HepG2 (cell line): ENCODE results near the gene PIGO. TPM values are rescaled to one million over a fixed set of nuclear protein-coding genes. Genes with fewer than 3 reads are reported as not detected.
A peak's percentile ranks its signal among the peaks of the same experiment; 100 is the strongest.

Experiments
- CTCF ChIP-seq: sonication (generic); formaldehyde crosslinking; IDR thresholded peaks from 2 replicates; pipeline ENCODE4 v1.5.0; 2020; ENCODE audit warnings: mild to moderate bottlenecking, missing genetic modification reagents, moderate library complexity
- ELF1 ChIP-seq: sonication (generic); formaldehyde crosslinking; IDR thresholded peaks from 2 replicates; pipeline ENCODE4 v1.4.0; 2020; ENCODE audit warnings: missing genetic modification reagents
- GTF2F1 ChIP-seq: fragments of 150-350 bp; IDR thresholded peaks from 2 replicates; pipeline ENCODE4 v1.6.1; 2014; ENCODE audit warnings: low read length
- IRF1 ChIP-seq: sonication (generic); formaldehyde crosslinking; IDR thresholded peaks from 2 replicates; pipeline ENCODE4 v1.4.0; 2020; ENCODE audit warnings: low read depth, mild to moderate bottlenecking, missing genetic modification reagents
- NFE2 ChIP-seq: sonication (generic); formaldehyde crosslinking; IDR thresholded peaks from 2 replicates; pipeline ENCODE4 v1.4.0; 2020; ENCODE audit warnings: missing genetic modification reagents
- NFRKB ChIP-seq: fragments of 450-650 bp; IDR thresholded peaks from 2 replicates; pipeline ENCODE4 v1.6.1; 2017
- NR2C2 ChIP-seq: sonication (generic); formaldehyde crosslinking; IDR thresholded peaks from 2 replicates; pipeline ENCODE4 v1.4.0; 2020; ENCODE audit warnings: missing genetic modification reagents, mild to moderate bottlenecking, moderate library complexity, borderline replicate concordance
- PAXIP1 ChIP-seq: sonication (generic); formaldehyde crosslinking; conservative IDR thresholded peaks from 2 replicates; pipeline ENCODE4 v1.4.0; 2020; ENCODE audit warnings: mild to moderate bottlenecking, missing genetic modification reagents, moderate library complexity
- SALL2 ChIP-seq: sonication (generic); formaldehyde crosslinking; IDR thresholded peaks from 2 replicates; pipeline ENCODE4 v1.8.1; 2023; ENCODE audit warnings: mild to moderate bottlenecking, missing genetic modification reagents, inconsistent platforms
- SKI ChIP-seq: fragments of 450-650 bp; IDR thresholded peaks from one replicate; pipeline ENCODE4 v1.6.1; 2018; ENCODE audit warnings: mild to moderate bottlenecking; ENCODE audit not compliant: partially characterized antibody
- SMC3 ChIP-seq: IDR thresholded peaks from 2 replicates; pipeline ENCODE4 v1.6.1; 2011; ENCODE audit warnings: low read length, improper control_type of control experiment
- SOX5 ChIP-seq: IDR thresholded peaks from 2 replicates; pipeline ENCODE4 v1.6.1; 2016; ENCODE audit warnings: borderline replicate concordance
- ZBTB10 ChIP-seq: sonication (generic); formaldehyde crosslinking; IDR thresholded peaks from 2 replicates; pipeline ENCODE4 v1.4.0; 2020; ENCODE audit warnings: missing genetic modification reagents, borderline replicate concordance
- ZFP36L2 ChIP-seq: sonication (generic); formaldehyde crosslinking; IDR thresholded peaks from 2 replicates; pipeline ENCODE4 v1.4.0; 2020; ENCODE audit warnings: missing genetic modification reagents
- ZFP82 ChIP-seq: sonication (generic); formaldehyde crosslinking; IDR thresholded peaks from 2 replicates; pipeline ENCODE4 v1.5.1; 2020; ENCODE audit warnings: mild to moderate bottlenecking, missing genetic modification reagents, borderline replicate concordance
- ZNF543 ChIP-seq: sonication (generic); formaldehyde crosslinking; IDR thresholded peaks from 2 replicates; pipeline ENCODE4 v1.4.0; 2020; ENCODE audit warnings: mild to moderate bottlenecking, missing genetic modification reagents
- ZNF562 ChIP-seq: sonication (generic); formaldehyde crosslinking; IDR thresholded peaks from 2 replicates; pipeline ENCODE4 v1.8.0; 2022; ENCODE audit warnings: missing genetic modification reagents, borderline replicate concordance
- ZNF563 ChIP-seq: sonication (generic); formaldehyde crosslinking; IDR thresholded peaks from 2 replicates; pipeline ENCODE4 v1.8.0; 2022; ENCODE audit warnings: mild to moderate bottlenecking, moderate library complexity, missing genetic modification reagents
- ZNF577 ChIP-seq: sonication (generic); formaldehyde crosslinking; IDR thresholded peaks from 2 replicates; pipeline ENCODE4 v1.4.0; 2020; ENCODE audit warnings: mild to moderate bottlenecking, low read depth, missing genetic modification reagents, borderline replicate concordance
- ZNF629 ChIP-seq: sonication (generic); formaldehyde crosslinking; conservative IDR thresholded peaks from 2 replicates; pipeline ENCODE4 v1.5.0; 2020; ENCODE audit warnings: missing genetic modification reagents
- ZNF768 ChIP-seq: sonication (generic); formaldehyde crosslinking; IDR thresholded peaks from 2 replicates; pipeline ENCODE4 v1.4.0; 2020; ENCODE audit warnings: missing genetic modification reagents
- ZNF878 ChIP-seq: sonication (generic); formaldehyde crosslinking; IDR thresholded peaks from 2 replicates; pipeline ENCODE4 v1.8.1; 2023; ENCODE audit warnings: mild to moderate bottlenecking, missing genetic modification reagents, moderate library complexity
- ZSCAN9 ChIP-seq: IDR thresholded peaks from 2 replicates; pipeline ENCODE4 v1.6.1; 2016; ENCODE audit warnings: borderline replicate concordance
- polyA plus RNA-seq, 8 experiments: library from polyadenylated mRNA; depleted of rRNA in 3 of 8; stranded (reverse) in 7 of 8; unstranded in 1 of 8; fragments of >200 nt; fragmentation: Illumina TruSeq in 4 of 8; extraction: Trizol in 4 of 8; gene quantifications; 2 replicates each; pipeline versions ENCODE4 v1.2.1 to v1.2.3, GENCODE V29; 2011 to 2016; ENCODE audit warnings: low read depth in 4 of 8, missing spikeins in 1 of 8, mixed read lengths in 1 of 8; ENCODE audit not compliant: insufficient read depth in 1 of 8
- total RNA-seq, 5 experiments: library from RNA; depleted of rRNA; stranded (reverse); fragments of >200 nt; fragmentation: Illumina TruSeq; extraction: Trizol; gene quantifications; 2 replicates each; pipeline ENCODE4 v1.2.3, GENCODE V29; 2016; ENCODE audit warnings: low read depth in 1 of 5

PIGO gene
- total and polyA plus RNA-seq, 2 of the 13 experiments (the other 11 are each of a cell fraction or from before 2014, with no cell fraction given) = 20.5 to 26.2 TPM

GRCh38 chr9:35116898-35117551 lies 20.6 kb upstream of the PIGO start (continued):
- no peak for TF ChIP-seq IRF1 (CRISPR knock-in tag)
- no peak for TF ChIP-seq ZNF563 (CRISPR knock-in tag)
- TF ChIP-seq ZFP36L2 (CRISPR knock-in tag) = no peak
- TF ChIP-seq ZBTB10 (CRISPR knock-in tag) = no peak
- no peak for TF ChIP-seq NFE2 (CRISPR knock-in tag)
- TF ChIP-seq PAXIP1 (CRISPR knock-in tag) = no peak; the same call in 1 of the 2 replicates
- no peak for TF ChIP-seq ZNF562 (CRISPR knock-in tag)
- TF ChIP-seq NR2C2 (CRISPR knock-in tag) = 0 out of 2 replicates have a peak, but pooled peaks have one; percentile 30
- peak; percentile 58; the same call in 1 of the 2 replicates for TF ChIP-seq ZNF543
- TF ChIP-seq ZNF768 (CRISPR knock-in tag) = no peak
- TF ChIP-seq SALL2 = no peak
- no peak for TF ChIP-seq GTF2F1
- TF ChIP-seq SOX5 (CRISPR knock-in tag) = no peak
- TF ChIP-seq SMC3 = peak; percentile 86
- TF ChIP-seq ELF1 (CRISPR knock-in tag) = no peak
- no peak for TF ChIP-seq ZSCAN9 (CRISPR knock-in tag)
- no peak for TF ChIP-seq ZNF577 (CRISPR knock-in tag)
- no peak for TF ChIP-seq NFRKB
- peak; percentile 94 for TF ChIP-seq CTCF
- peak; percentile 17 for TF ChIP-seq SKI
- TF ChIP-seq ZNF629 (CRISPR knock-in tag) = no peak
- no peak for TF ChIP-seq ZNF878 (CRISPR knock-in tag)
- no peak for TF ChIP-seq ZFP82 (CRISPR knock-in tag)
